Liver (tissue), 9 donors: ENCODE measurements around the gene CLDN14. TPM values are rescaled to one million over a fixed set of nuclear protein-coding genes. Genes with fewer than 3 reads are reported as not detected.

Experiments
- DNase-seq: peaks from one replicate; pipeline ENCODE4 v3.0.0-alpha.2; 2017; ENCODE audit warnings: low spot score
- H3K27ac ChIP-seq, 2 donors: one replicate each; pipeline ENCODE4 v1.7.0; 2013; ENCODE audit warnings: inconsistent platforms in 2 of 2, low read length in 2 of 2, control low read depth in 1 of 2, low read depth in 1 of 2, mild to moderate bottlenecking in 1 of 2
- H3K27me3 ChIP-seq, 4 donors: one replicate each; pipeline versions ENCODE4 v1.6.1 to v1.7.0; 2013; ENCODE audit warnings: low read length in 3 of 4, inconsistent platforms in 1 of 4, mild to moderate bottlenecking in 1 of 4, moderate library complexity in 1 of 4; ENCODE audit not compliant: control insufficient read depth in 4 of 4, insufficient read depth in 4 of 4
- H3K36me3 ChIP-seq, 4 donors: one replicate each; pipeline versions ENCODE4 v1.6.1 to v1.7.0; 2013; ENCODE audit warnings: low read length in 3 of 4, mild to moderate bottlenecking in 3 of 4, low read depth in 1 of 4, moderate library complexity in 1 of 4; ENCODE audit not compliant: control insufficient read depth in 4 of 4, insufficient read depth in 3 of 4
- H3K4me1 ChIP-seq, 4 donors: one replicate each; pipeline versions ENCODE4 v1.6.1 to v1.7.0; 2013; ENCODE audit warnings: low read length in 3 of 4, mild to moderate bottlenecking in 3 of 4, moderate library complexity in 1 of 4; ENCODE audit not compliant: control insufficient read depth in 4 of 4, insufficient read depth in 4 of 4
- H3K4me3 ChIP-seq, 3 donors: one replicate each; pipeline versions ENCODE4 v1.6.1 to v1.7.0; 2013; ENCODE audit warnings: low read length in 3 of 3, control low read depth in 1 of 3, low read depth in 1 of 3, mild to moderate bottlenecking in 1 of 3
- H3K9ac ChIP-seq, 2 donors: one replicate each; pipeline ENCODE4 v1.7.0; 2013; ENCODE audit warnings: low read length in 2 of 2, mild to moderate bottlenecking in 2 of 2, moderate library complexity in 2 of 2, control low read depth in 1 of 2, low read depth in 1 of 2
- H3K9me3 ChIP-seq, 4 donors: one replicate each; pipeline versions ENCODE4 v1.6.1 to v1.7.0; 2013; ENCODE audit warnings: low read length in 3 of 4; ENCODE audit not compliant: control insufficient read depth in 4 of 4
- ATF3 ChIP-seq: IDR thresholded peaks from 2 replicates; pipeline ENCODE4 v1.6.1; 2016; ENCODE audit warnings: antibody characterized with exemption
- EGR1 ChIP-seq, 2 donors: IDR thresholded peaks; 2 replicates each; pipeline ENCODE4 v1.6.1; 2016 to 2018; ENCODE audit warnings: antibody characterized with exemption in 2 of 2, low read depth in 2 of 2
- FOXA1 ChIP-seq: IDR thresholded peaks from 2 replicates; pipeline ENCODE4 v1.6.1; 2016; ENCODE audit warnings: antibody characterized with exemption
- FOXA2 ChIP-seq: IDR thresholded peaks from 2 replicates; pipeline ENCODE4 v1.6.1; 2016; ENCODE audit warnings: antibody characterized with exemption
- GABPA ChIP-seq, 2 donors: IDR thresholded peaks in 1 of 2; conservative IDR thresholded peaks in 1 of 2; 2 replicates each; pipeline ENCODE4 v1.6.1; 2016; ENCODE audit warnings: antibody characterized with exemption in 2 of 2, mild to moderate bottlenecking in 1 of 2, moderate library complexity in 1 of 2
- HNF4A ChIP-seq, 2 donors: conservative IDR thresholded peaks; 2 replicates each; pipeline ENCODE4 v1.6.1; 2016; ENCODE audit warnings: antibody characterized with exemption in 2 of 2, mild to moderate bottlenecking in 2 of 2
- HNF4G ChIP-seq: IDR thresholded peaks from 2 replicates; pipeline ENCODE4 v1.6.1; 2016; ENCODE audit warnings: antibody characterized with exemption
- JUND ChIP-seq, 2 donors: IDR thresholded peaks; 2 replicates each; pipeline ENCODE4 v1.6.1; 2016; ENCODE audit warnings: antibody characterized with exemption in 2 of 2
- MAX ChIP-seq: IDR thresholded peaks from 2 replicates; pipeline ENCODE4 v1.6.1; 2016; ENCODE audit warnings: antibody characterized with exemption
- NR2F2 ChIP-seq: IDR thresholded peaks from 2 replicates; pipeline ENCODE4 v1.6.1; 2016; ENCODE audit warnings: antibody characterized with exemption
- RAD21 ChIP-seq, 2 donors: IDR thresholded peaks; 2 replicates each; pipeline ENCODE4 v1.6.1; 2016; ENCODE audit warnings: antibody characterized with exemption in 2 of 2, mild to moderate bottlenecking in 2 of 2
- REST ChIP-seq: IDR thresholded peaks from 2 replicates; pipeline ENCODE4 v1.6.1; 2016; ENCODE audit warnings: antibody characterized with exemption, mild to moderate bottlenecking
- RXRA ChIP-seq, 2 donors: IDR thresholded peaks; 2 replicates each; pipeline ENCODE4 v1.6.1; 2017 to 2018; ENCODE audit warnings: antibody characterized with exemption in 2 of 2, mild to moderate bottlenecking in 1 of 2
- SP1 ChIP-seq: IDR thresholded peaks from 2 replicates; pipeline ENCODE4 v1.6.1; 2018; ENCODE audit warnings: antibody characterized with exemption, mild to moderate bottlenecking
- TAF1 ChIP-seq: conservative IDR thresholded peaks from 2 replicates; pipeline ENCODE4 v1.6.1; 2016; ENCODE audit warnings: antibody characterized with exemption, mild to moderate bottlenecking
- YY1 ChIP-seq: IDR thresholded peaks from 2 replicates; pipeline ENCODE4 v1.6.1; 2016; ENCODE audit warnings: antibody characterized with exemption, mild to moderate bottlenecking
- ZBTB33 ChIP-seq: IDR thresholded peaks from 2 replicates; pipeline ENCODE4 v1.6.1; 2016; ENCODE audit warnings: antibody characterized with exemption
- WGBS: extraction: QIAGEN DNeasy Blood & Tissue Kit; methylation state at CpG from one replicate; pipeline ENCODE4 v1.1.7; 2013; 5-methylcytosine and 5-hydroxymethylcytosine counted together
- polyA plus RNA-seq, 2 donors: library from polyadenylated mRNA; stranded (reverse) in 1 of 2; unstranded in 1 of 2; fragments of 200-250 nt in 1 of 2; fragments of >200 nt in 1 of 2; fragmentation: Nextera tagmentation in 1 of 2; extraction: Ambion mirVana in 1 of 2; gene quantifications; one replicate each; pipeline versions ENCODE4 v1.2.1 to v1.2.3, GENCODE V29; 2013 to 2015
- total RNA-seq, 2 donors: library from RNA; depleted of rRNA; stranded (reverse); fragments of >200 nt; gene quantifications; one replicate each; pipeline ENCODE4 v1.2.3, GENCODE V29; 2014
- donor health status: healthy.
- donor health status: healthy.
- donor health status: healthy.
- donor health status: healthy.
- donor health status: healthy.

CLDN14 gene
- total and polyA plus RNA-seq, 4 donors: 6.3 to 19.4 (median 13.4) TPM

- no peak for TF ChIP-seq REST
- no peak for TF ChIP-seq FOXA2
- no peak for TF ChIP-seq JUND (IDR thresholded peaks at IDR 0.05)
- no peak for TF ChIP-seq EGR1 (IDR thresholded peaks at IDR 0.05; ENCODE audit: low read depth in 2 of 2)
These were observed 8.6 kb downstream of the CLDN14 start (continued) for GRCh38 chr21:36471254-36471723.

GRCh38 chr21:36470294-36470693, 9.6 kb downstream of the CLDN14 start:
- TF ChIP-seq YY1: no peak
- no peak for TF ChIP-seq TAF1
- no peak for TF ChIP-seq ATF3
- no peak for TF ChIP-seq HNF4A (conservative IDR thresholded peaks at IDR 0.05)
- TF ChIP-seq FOXA1: no peak
- no peak for TF ChIP-seq REST
- no peak for TF ChIP-seq NR2F2
- TF ChIP-seq GABPA (IDR thresholded peaks at IDR 0.05 in 1 of 2, conservative IDR thresholded peaks at IDR 0.05 in 1 of 2): no peak
- TF ChIP-seq MAX: no peak
- TF ChIP-seq RAD21 (IDR thresholded peaks at IDR 0.05): no peak
- TF ChIP-seq FOXA2: no peak
- no peak for TF ChIP-seq JUND (IDR thresholded peaks at IDR 0.05)
- no peak for TF ChIP-seq RXRA (IDR thresholded peaks at IDR 0.05)
- TF ChIP-seq ZBTB33: no peak
- no peak for TF ChIP-seq EGR1 (IDR thresholded peaks at IDR 0.05; ENCODE audit: low read depth in 2 of 2)
- no peak for TF ChIP-seq SP1
- no peak for TF ChIP-seq HNF4G
- 87% methylated on average over 10 of the region's 10 CpGs for WGBS
- no peak for DNase-seq

More at GRCh38 chr21:36470294-36470693, 9.6 kb downstream of the CLDN14 start:
- Histone ChIP-seq H3K9me3 (no peaks in the 10 kb centered on the region), H3K27ac (no peak overlapping the region), H3K4me1 (peaks cover 3 to 35% (median 26%) of the 10 kb centered on the region in 4 donors), H3K9ac (no peak overlapping the region), H3K4me3 (no peak overlapping the region), H3K36me3 (peaks cover 0 to 2% (median 1%) of the 10 kb centered on the region in 4 donors), H3K27me3 (no peaks in the 10 kb centered on the region)
